Activated CD4-positive, alpha-beta T cell treated with anti-CD3 and anti-CD28 coated beads for 36 hours (primary cell): ENCODE data around the gene FNIP1. TPM values are rescaled to one million over a fixed set of nuclear protein-coding genes. Genes with fewer than 3 reads are reported as not detected.
A peak's percentile ranks its signal among the peaks of the same experiment; 100 is the strongest.
"Not testable (repeated sequence)": the region's sequence is repeated elsewhere in the genome, so short reads cannot be mapped to it uniquely, and the experiment has no call there.

Source experiments
- ATAC-seq: fragments of 200-7000 bp; cut with Tn5 transposase; one replicate; pipeline ENCODE4 v1.10.0; 2021; ENCODE audit warnings: mild to moderate bottlenecking, moderate library complexity
- CTCF ChIA-PET: fragments of 350-600 bp; sonication (Branson Sonifier 250); formaldehyde crosslinking; loops from one replicate; lab custom pipeline; 2021; ENCODE audit warnings: antibody characterized with exemption; lab: Charles Lee
- POLR2A ChIA-PET: fragments of 350-600 bp; sonication (Branson Sonifier 250); formaldehyde crosslinking; loops from one replicate; lab custom pipeline; 2021; ENCODE audit warnings: antibody characterized with exemption, inconsistent platforms; lab: Charles Lee
- DNase-seq: peaks from one replicate; pipeline ENCODE4 v3.0.0-alpha.2; 2020
- H3K27ac Mint-ChIP-seq: one replicate; pipeline ENCODE4 v1.8.0; 2021; ENCODE audit warnings: mixed read lengths
- H3K27me3 Mint-ChIP-seq: one replicate; pipeline ENCODE4 v1.8.0; 2021; ENCODE audit warnings: mixed read lengths
- H3K36me3 Mint-ChIP-seq: one replicate; pipeline ENCODE4 v1.8.0; 2021; ENCODE audit warnings: low read depth, mixed read lengths
- H3K4me1 Mint-ChIP-seq: one replicate; pipeline ENCODE4 v1.8.0; 2021; ENCODE audit warnings: mixed read lengths
- H3K4me3 Mint-ChIP-seq: one replicate; pipeline ENCODE4 v1.8.0; 2021; ENCODE audit warnings: mild to moderate bottlenecking, moderate library complexity, mixed read lengths
- H3K9me3 Mint-ChIP-seq: one replicate; pipeline ENCODE4 v1.8.0; 2021; ENCODE audit warnings: low read depth, mixed read lengths
- intact Hi-C, 2 experiments: fragments of 100-400 bp; cut with DNase I in 1 of 2; cut with micrococcal nuclease in 1 of 2; formaldehyde crosslinking; loops; one replicate each; pipeline versions ENCODE4 v1.14.2 to v1.15.1; 2022 to 2024; cut with DNase I, micrococcal nuclease
- total RNA-seq, 2 experiments: library from RNA; stranded (reverse); gene quantifications; one replicate each; pipeline ENCODE4 v1.2.3, GENCODE V29; 2021

FNIP1 gene
- total RNA-seq, 2 experiments from 2014 or later = 14.2 to 16.3 TPM

DNA sequence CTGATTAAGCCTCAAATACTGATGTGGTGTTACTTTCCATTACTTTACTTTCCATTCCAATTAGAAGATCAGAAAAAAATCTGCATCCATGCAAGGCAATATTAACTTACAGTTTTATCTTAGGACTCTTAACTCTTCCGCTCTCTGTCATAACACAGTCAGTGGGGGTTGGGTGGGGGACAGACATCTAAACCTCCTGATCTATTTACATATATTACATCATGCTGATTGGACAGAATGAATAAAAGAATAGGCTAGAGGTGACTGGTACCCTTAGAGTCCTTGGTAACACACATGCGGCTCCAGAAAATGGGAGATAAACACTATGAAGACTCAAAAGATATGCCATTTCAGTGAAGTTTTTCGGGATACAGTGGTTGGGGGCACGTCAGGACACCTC lies 189.4 kb downstream of the FNIP1 start:
- Mint-ChIP-seq H3K27ac (no peak overlapping the region), H3K36me3 (peaks cover 20% of the 10 kb centered on the region), H3K4me1 (peaks cover 53% of the 10 kb centered on the region), H3K4me3 (no peak overlapping the region), H3K9me3 (peaks cover 2% of the 10 kb centered on the region), H3K27me3 (no peaks in the 10 kb centered on the region)
- POLR2A ChIA-PET = no interaction called here
- intact Hi-C loops = no loop called here
- DNase-seq = no peak
- ATAC-seq = no peak
- CTCF ChIA-PET = no interaction called here

DNA sequence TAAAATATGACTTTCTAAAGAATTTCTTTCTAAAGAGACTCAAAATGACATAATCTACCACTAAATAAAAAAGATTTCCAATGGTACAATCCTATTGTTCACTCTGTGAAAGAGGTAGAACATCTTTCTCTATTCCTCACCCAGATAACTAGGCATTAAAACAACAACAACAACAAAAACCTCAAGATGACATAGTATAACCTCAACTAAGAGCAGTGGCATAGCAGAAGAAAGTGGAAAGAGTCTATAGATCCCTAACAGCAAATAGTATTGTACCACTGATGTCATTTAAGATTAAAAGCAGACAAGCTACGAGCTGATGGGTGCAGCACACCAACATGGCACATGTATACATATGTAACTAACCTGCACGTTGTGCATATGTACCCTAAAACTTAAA lies 191.7 kb downstream of the FNIP1 start:
- H3K27me3 Mint-ChIP-seq = no peaks in the 10 kb centered on the region

DNA sequence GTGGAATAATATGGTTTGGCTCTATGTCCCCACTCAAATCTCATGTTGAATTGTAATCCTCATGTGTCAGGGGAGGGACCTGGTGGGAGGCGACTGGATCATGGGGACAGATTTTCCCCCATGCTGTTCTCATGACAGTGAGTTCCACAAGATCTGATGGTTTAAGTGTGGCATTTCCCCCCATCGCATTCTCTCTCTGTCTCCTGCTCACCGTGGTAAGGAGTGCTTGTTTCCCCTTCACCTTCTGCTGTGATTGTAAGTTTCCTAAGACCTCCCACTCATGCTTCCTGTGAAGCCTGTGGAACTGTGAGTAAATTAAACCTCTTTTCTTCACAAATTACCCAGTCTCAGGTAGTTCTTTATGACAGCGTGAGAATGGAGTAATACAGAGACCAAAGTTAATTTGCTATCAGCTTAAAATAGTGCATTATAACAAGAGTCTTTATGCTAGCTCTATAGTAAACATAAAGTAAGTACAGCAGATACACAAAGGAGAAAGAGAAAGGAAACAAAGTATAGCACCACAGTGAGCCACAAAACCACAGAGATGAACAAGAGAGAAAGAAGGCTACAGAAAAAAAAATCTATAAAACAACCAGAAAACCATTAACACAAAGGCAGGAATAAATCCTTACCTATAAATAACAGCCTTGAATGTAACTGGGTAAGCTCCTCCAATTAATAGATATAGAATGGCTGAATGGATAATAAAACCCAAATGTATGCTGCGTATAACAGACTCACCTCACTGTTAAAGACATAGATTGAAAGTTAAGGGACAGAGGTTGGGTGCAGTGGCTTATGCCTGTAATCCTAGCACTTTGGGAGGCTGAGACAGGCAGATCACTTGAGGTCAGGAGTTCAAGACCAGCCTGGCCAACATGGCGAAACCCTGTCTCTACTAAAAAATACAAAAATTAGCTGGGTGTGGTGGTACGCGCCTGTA lies 201.5 kb downstream of the FNIP1 start:
- peak overlapping the region; percentile 83 for H3K27ac Mint-ChIP-seq
- peaks cover 57% of the 10 kb centered on the region for H3K4me1 Mint-ChIP-seq
- DNase-seq = peak; percentile 38
- H3K27me3 Mint-ChIP-seq = no peaks in the 10 kb centered on the region
- H3K4me3 Mint-ChIP-seq = peak overlapping the region; percentile 4
- no peaks in the 10 kb centered on the region for H3K9me3 Mint-ChIP-seq
- peak; percentile 86 for ATAC-seq
- ChIA-PET CTCF (interaction anchor here (0.6 kb wide), 1 partner anchor 53 kb away, joined by 3 read pairs; no protein-coding TSS in a partner anchor), POLR2A (interaction anchor here (0.6 kb wide), 1 partner anchor 10 kb away, joined by 3 read pairs; no protein-coding TSS in a partner anchor)
- H3K36me3 Mint-ChIP-seq = peaks cover 25% of the 10 kb centered on the region
- intact Hi-C loops = loop anchor here in 1 of 2 experiments (2.0 kb wide), 1 partner anchor 201 kb away; the partner anchor contains the start of gene FNIP1

More for the DNA sequence above, 191.7 kb downstream of the FNIP1 start:
- ChIA-PET CTCF (interaction anchor here (2.7 kb wide), 1 partner anchor 16 kb away, joined by 7 read pairs; no protein-coding TSS in a partner anchor), POLR2A (no interaction called here)
- Mint-ChIP-seq H3K27ac (no peak overlapping the region), H3K4me1 (peaks cover 45% of the 10 kb centered on the region), H3K4me3 (no peak overlapping the region), H3K36me3 (peaks cover 24% of the 10 kb centered on the region), H3K9me3 (no peaks in the 10 kb centered on the region)
- ATAC-seq (no peak), DNase-seq (no peak)
- intact Hi-C loops = no loop called here

DNA sequence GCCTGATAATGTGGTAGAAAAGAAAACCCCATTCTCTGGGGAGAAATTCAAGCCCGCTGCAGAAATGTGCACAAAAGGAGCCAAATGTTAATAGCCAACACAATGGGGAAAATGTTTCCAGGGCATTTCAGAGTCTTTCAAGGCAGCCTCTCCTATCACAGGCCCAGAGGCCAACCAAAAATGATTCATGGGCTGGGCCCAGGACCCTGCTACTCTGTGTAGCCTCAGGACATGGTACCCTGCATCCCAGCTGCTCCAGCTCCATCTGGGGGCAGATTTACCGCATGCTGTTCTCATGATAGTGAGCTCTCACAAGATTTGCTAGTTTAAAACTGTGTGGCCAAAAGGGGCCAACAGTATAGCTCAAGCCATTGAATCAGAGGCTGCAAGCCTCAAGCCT lies 202.9 kb downstream of the FNIP1 start:
- Mint-ChIP-seq H3K4me3 (no peak overlapping the region), H3K4me1 (peaks cover 59% of the 10 kb centered on the region), H3K9me3 (no peaks in the 10 kb centered on the region), H3K36me3 (peaks cover 23% of the 10 kb centered on the region), H3K27ac (peak overlapping the region; percentile 59), H3K27me3 (no peaks in the 10 kb centered on the region)
- DNase-seq (no peak), ATAC-seq (no peak)
- intact Hi-C loops = loop anchor here in 1 of 2 experiments (2.0 kb wide), 1 partner anchor 203 kb away; the partner anchor contains the start of gene FNIP1
- ChIA-PET POLR2A (no interaction called here), CTCF (no interaction called here)

DNA sequence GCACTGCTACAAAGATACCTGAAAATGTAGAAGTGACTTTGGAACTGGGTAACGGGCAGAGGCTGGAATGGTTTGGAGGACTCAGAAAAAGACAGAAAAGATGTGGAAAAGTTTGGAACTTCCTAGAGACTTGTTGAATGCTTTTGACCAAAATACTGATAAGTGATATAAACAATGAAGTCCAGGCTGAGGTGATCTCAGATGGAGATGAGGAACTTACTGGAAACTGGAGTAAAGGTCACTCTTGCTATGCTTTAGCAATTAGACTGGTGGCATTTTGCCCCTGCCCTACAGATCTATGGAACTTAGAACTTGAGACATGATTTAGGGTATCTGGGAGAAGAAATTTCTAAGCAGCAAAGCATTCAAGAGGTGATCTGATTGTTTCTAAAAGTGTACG lies 203.4 kb downstream of the FNIP1 start:
- H3K4me3 Mint-ChIP-seq, DNase-seq, POLR2A ChIA-PET, H3K27me3 Mint-ChIP-seq, intact Hi-C loops, ATAC-seq, H3K9me3 Mint-ChIP-seq: not testable (repeated sequence)
- CTCF ChIA-PET = interaction anchor here (1.5 kb wide), 1 partner anchor 47 kb away, joined by 4 read pairs; no protein-coding TSS in a partner anchor
- Mint-ChIP-seq H3K36me3 (peaks cover 21% of the 10 kb centered on the region), H3K4me1 (peaks cover 55% of the 10 kb centered on the region), H3K27ac (peak overlapping the region; percentile 35)

Other genes starting within 250 kb of the FNIP1 start
- 10 to 100 TPM; 26.5 to 30.5 TPM for gene RAPGEF6, start 161.8 kb downstream of the FNIP1 start, total RNA-seq
- not detected for gene MEIKIN, start 148.6 kb upstream of the FNIP1 start, total RNA-seq
- gene ACSL6, start 214.6 kb upstream of the FNIP1 start, total RNA-seq = 1 to 10 TPM; 3.1 to 3.3 TPM